ENCODE data around the gene SUSD6. TPM values are rescaled to one million over a fixed set of nuclear protein-coding genes. Genes with fewer than 3 reads are reported as not detected.

The SUSD6 gene
- polyA plus RNA-seq, 1 experiment = 14.4 TPM

- POLR2A ChIA-PET = no interaction called here
Measured at GRCh38 chr14:69573205-69573830, 38.1 kb upstream of the SUSD6 start.

GRCh38 chr14:69573831-69574262, 37.5 kb upstream of the SUSD6 start:
- no peak for DNase-seq (ENCODE audit: low read depth, low spot score)
- TF ChIP-seq CTCF (IDR thresholded peaks at IDR 0.05; ENCODE audit: low read depth, low read length) = no peak
- CTCF ChIA-PET = interaction anchor here (1.3 to 3.7 kb wide), 7 partner anchors 11 to 331 kb away, joined by 3 to 22 read pairs (median 8); no protein-coding TSS in a partner anchor
- Histone ChIP-seq H3K27me3 (ENCODE audit: control insufficient read depth, insufficient read depth, low read length) (peaks cover 73% of the 10 kb centered on the region), H3K4me3 (ENCODE audit: low read depth, low read length) (no peak overlapping the region), H3K9me3 (ENCODE audit: control insufficient read depth, insufficient read depth, low read length) (peaks cover 4% of the 10 kb centered on the region), H3K27ac (ENCODE audit: low read depth, low read length) (no peak overlapping the region)
- POLR2A ChIA-PET = interaction anchor here (0.6 kb wide), 1 partner anchor 64 kb away, joined by 3 read pairs; no protein-coding TSS in a partner anchor

More at GRCh38 chr14:69573205-69573830, 38.1 kb upstream of the SUSD6 start:
- Histone ChIP-seq H3K9me3 (ENCODE audit: control insufficient read depth, insufficient read depth, low read length) (peaks cover 4% of the 10 kb centered on the region), H3K27ac (ENCODE audit: low read depth, low read length) (no peak overlapping the region), H3K4me3 (ENCODE audit: low read depth, low read length) (no peak overlapping the region), H3K27me3 (ENCODE audit: control insufficient read depth, insufficient read depth, low read length) (peaks cover 77% of the 10 kb centered on the region)
- no peak for TF ChIP-seq CTCF (IDR thresholded peaks at IDR 0.05; ENCODE audit: low read depth, low read length)
- CTCF ChIA-PET = interaction anchor here (1.3 to 3.7 kb wide), 6 partner anchors 12 to 331 kb away, joined by 3 to 22 read pairs (median 12); no protein-coding TSS in a partner anchor
- no peak for DNase-seq (ENCODE audit: low read depth, low spot score)

GRCh38 chr14:69574263-69574953, 37.0 kb upstream of the SUSD6 start, which contains the start of gene CCDC177:
TSS of gene CCDC177 (minus strand) at chr14:69574871. CDS start at chr14:69573622, 1,249 bp downstream.
- TF ChIP-seq CTCF (IDR thresholded peaks at IDR 0.05; ENCODE audit: low read depth, low read length) = peak; percentile 97
- H3K4me3 ChIP-seq (ENCODE audit: low read depth, low read length) = peak within 1 kb of the TSS; percentile 46
- CTCF ChIA-PET = interaction anchor here (0.7 to 3.7 kb wide), 11 partner anchors 11 to 332 kb away, joined by 3 to 22 read pairs (median 8); no protein-coding TSS in a partner anchor
- POLR2A ChIA-PET = interaction anchor here (0.6 to 0.7 kb wide), 2 partner anchors 28 to 64 kb away, joined by 3 read pairs; no protein-coding TSS in a partner anchor
- H3K27me3 ChIP-seq (ENCODE audit: control insufficient read depth, insufficient read depth, low read length) = peaks cover 67% of the 10 kb centered on the region
- DNase-seq (ENCODE audit: low read depth, low spot score) = no peak
- no peak within 1 kb of the TSS for H3K27ac ChIP-seq (ENCODE audit: low read depth, low read length)
- H3K9me3 ChIP-seq (ENCODE audit: control insufficient read depth, insufficient read depth, low read length) = peaks cover 4% of the 10 kb centered on the region

- DNase-seq (ENCODE audit: low read depth, low spot score) = no peak
- H3K27me3 ChIP-seq (ENCODE audit: control insufficient read depth, insufficient read depth, low read length) = peaks cover 62% of the 10 kb centered on the region
- peaks cover 4% of the 10 kb centered on the region for H3K9me3 ChIP-seq (ENCODE audit: control insufficient read depth, insufficient read depth, low read length)
- TF ChIP-seq CTCF (IDR thresholded peaks at IDR 0.05; ENCODE audit: low read depth, low read length) = no peak
- no peak overlapping the region for H3K4me3 ChIP-seq (ENCODE audit: low read depth, low read length)
- CTCF ChIA-PET = interaction anchor here (0.7 to 3.7 kb wide), 10 partner anchors 10 to 332 kb away, joined by 3 to 22 read pairs (median 6); no protein-coding TSS in a partner anchor
- no peak overlapping the region for H3K27ac ChIP-seq (ENCODE audit: low read depth, low read length)
- POLR2A ChIA-PET = interaction anchor here (0.7 kb wide), 1 partner anchor 29 kb away, joined by 3 read pairs; no protein-coding TSS in a partner anchor
Measured at GRCh38 chr14:69574954-69575295, 36.5 kb upstream of the SUSD6 start.

Measured in AG04450 (cell line).